T-helper 1 cell treated with Interleukin-12 subunit alpha and Interleukin-12 subunit beta and Interleukin-4 antibody, amounts not matched to agents 30 μg/mL and 1 μg/mL, for 36 hours (primary cell): ENCODE results near the gene C1orf232.
A peak's percentile ranks its signal among the peaks of the same experiment; 100 is the strongest.

ENCODE experiments used
- H3K27ac Mint-ChIP-seq: one replicate; pipeline ENCODE4 v1.8.0; 2021; ENCODE audit warnings: mild to moderate bottlenecking, mixed read lengths
- H3K27me3 Mint-ChIP-seq: one replicate; pipeline ENCODE4 v1.8.0; 2021; ENCODE audit warnings: low read depth, mixed read lengths
- H3K36me3 Mint-ChIP-seq: one replicate; pipeline ENCODE4 v1.8.0; 2021; ENCODE audit warnings: low read depth, mixed read lengths
- H3K4me1 Mint-ChIP-seq: one replicate; pipeline ENCODE4 v1.8.0; 2021; ENCODE audit warnings: low read depth, mixed read lengths
- H3K4me3 Mint-ChIP-seq: one replicate; pipeline ENCODE4 v1.8.0; 2021; ENCODE audit warnings: mild to moderate bottlenecking, moderate library complexity, mixed read lengths
- H3K9me3 Mint-ChIP-seq: one replicate; pipeline ENCODE4 v1.8.0; 2021; ENCODE audit warnings: mixed read lengths

The C1orf232 gene

GRCh38 chr1:26155370-26156284 is 13.1 kb downstream of the C1orf232 start:
- no peaks in the 10 kb centered on the region for H3K9me3 Mint-ChIP-seq
- H3K27ac Mint-ChIP-seq: no peak overlapping the region
- peaks cover 2% of the 10 kb centered on the region for H3K4me1 Mint-ChIP-seq
- H3K27me3 Mint-ChIP-seq: peaks cover 80% of the 10 kb centered on the region
- H3K4me3 Mint-ChIP-seq: no peak overlapping the region
- no peaks in the 10 kb centered on the region for H3K36me3 Mint-ChIP-seq

- Mint-ChIP-seq H3K27me3 (peaks cover 77% of the 10 kb centered on the region), H3K9me3 (no peaks in the 10 kb centered on the region), H3K36me3 (no peaks in the 10 kb centered on the region), H3K4me3 (no peak overlapping the region), H3K4me1 (peaks cover 2% of the 10 kb centered on the region), H3K27ac (no peak overlapping the region)
These were observed 14.0 kb downstream of the C1orf232 start for GRCh38 chr1:26154750-26155149.

GRCh38 chr1:26153966-26154532 is 14.7 kb downstream of the C1orf232 start:
- no peaks in the 10 kb centered on the region for H3K36me3 Mint-ChIP-seq
- H3K4me1 Mint-ChIP-seq: peaks cover 2% of the 10 kb centered on the region
- H3K27ac Mint-ChIP-seq: no peak overlapping the region
- no peak overlapping the region for H3K4me3 Mint-ChIP-seq
- peaks cover 75% of the 10 kb centered on the region for H3K27me3 Mint-ChIP-seq
- no peaks in the 10 kb centered on the region for H3K9me3 Mint-ChIP-seq

GRCh38 chr1:26148887-26149286 is 19.9 kb downstream of the C1orf232 start:
- Mint-ChIP-seq H3K27ac (no peak overlapping the region), H3K4me1 (peaks cover 3% of the 10 kb centered on the region), H3K27me3 (peaks cover 49% of the 10 kb centered on the region), H3K9me3 (no peaks in the 10 kb centered on the region), H3K4me3 (no peak overlapping the region), H3K36me3 (no peaks in the 10 kb centered on the region)

GRCh38 chr1:26145960-26146294 is 22.8 kb downstream of the C1orf232 start:
- Mint-ChIP-seq H3K4me3 (no peak overlapping the region), H3K4me1 (peaks cover 3% of the 10 kb centered on the region), H3K36me3 (no peaks in the 10 kb centered on the region), H3K9me3 (no peaks in the 10 kb centered on the region), H3K27ac (no peak overlapping the region), H3K27me3 (peaks cover 36% of the 10 kb centered on the region)

GRCh38 chr1:26145041-26145959 is 23.5 kb downstream of the C1orf232 start:
- Mint-ChIP-seq H3K27ac (no peak overlapping the region), H3K4me1 (peaks cover 3% of the 10 kb centered on the region), H3K4me3 (peak overlapping the region; percentile 40), H3K9me3 (no peaks in the 10 kb centered on the region), H3K36me3 (no peaks in the 10 kb centered on the region), H3K27me3 (peaks cover 36% of the 10 kb centered on the region)

- Mint-ChIP-seq H3K4me3 (no peak overlapping the region), H3K9me3 (no peaks in the 10 kb centered on the region), H3K27ac (no peak overlapping the region), H3K36me3 (no peaks in the 10 kb centered on the region), H3K4me1 (peaks cover 10% of the 10 kb centered on the region), H3K27me3 (peaks cover 10% of the 10 kb centered on the region)
These were observed 26.6 kb downstream of the C1orf232 start for GRCh38 chr1:26142159-26142558.

GRCh38 chr1:26138974-26139558 is 29.7 kb downstream of the C1orf232 start:
- Mint-ChIP-seq H3K9me3 (no peaks in the 10 kb centered on the region), H3K36me3 (no peaks in the 10 kb centered on the region), H3K4me1 (peaks cover 8% of the 10 kb centered on the region), H3K27me3 (peaks cover 7% of the 10 kb centered on the region), H3K27ac (no peak overlapping the region), H3K4me3 (no peak overlapping the region)

GRCh38 chr1:26134466-26134865 is 34.3 kb downstream of the C1orf232 start:
- Mint-ChIP-seq H3K27ac (no peak overlapping the region), H3K4me3 (no peak overlapping the region), H3K36me3 (no peaks in the 10 kb centered on the region), H3K9me3 (no peaks in the 10 kb centered on the region), H3K27me3 (no peaks in the 10 kb centered on the region), H3K4me1 (peaks cover 5% of the 10 kb centered on the region)

GRCh38 chr1:26132834-26133167 is 36.0 kb downstream of the C1orf232 start:
- peaks cover 10% of the 10 kb centered on the region for H3K4me1 Mint-ChIP-seq
- H3K27me3 Mint-ChIP-seq: peaks cover 3% of the 10 kb centered on the region
- peaks cover 6% of the 10 kb centered on the region for H3K36me3 Mint-ChIP-seq
- no peak overlapping the region for H3K27ac Mint-ChIP-seq
- no peaks in the 10 kb centered on the region for H3K9me3 Mint-ChIP-seq
- no peak overlapping the region for H3K4me3 Mint-ChIP-seq

GRCh38 chr1:26132128-26132833 is 36.5 kb downstream of the C1orf232 start:
- H3K9me3 Mint-ChIP-seq: no peaks in the 10 kb centered on the region
- H3K4me3 Mint-ChIP-seq: no peak overlapping the region
- H3K27me3 Mint-ChIP-seq: peaks cover 3% of the 10 kb centered on the region
- H3K4me1 Mint-ChIP-seq: peaks cover 15% of the 10 kb centered on the region
- H3K27ac Mint-ChIP-seq: no peak overlapping the region
- peaks cover 8% of the 10 kb centered on the region for H3K36me3 Mint-ChIP-seq

GRCh38 chr1:26130695-26131094 is 38.1 kb downstream of the C1orf232 start:
- Mint-ChIP-seq H3K9me3 (no peaks in the 10 kb centered on the region), H3K36me3 (peaks cover 8% of the 10 kb centered on the region), H3K27ac (no peak overlapping the region), H3K4me3 (no peak overlapping the region), H3K4me1 (peaks cover 25% of the 10 kb centered on the region), H3K27me3 (peaks cover 3% of the 10 kb centered on the region)

- peaks cover 3% of the 10 kb centered on the region for H3K27me3 Mint-ChIP-seq
- peaks cover 10% of the 10 kb centered on the region for H3K36me3 Mint-ChIP-seq
- peaks cover 34% of the 10 kb centered on the region for H3K4me1 Mint-ChIP-seq
- no peak overlapping the region for H3K27ac Mint-ChIP-seq
- no peak overlapping the region for H3K4me3 Mint-ChIP-seq
- H3K9me3 Mint-ChIP-seq: no peaks in the 10 kb centered on the region
These were observed 39.0 kb downstream of the C1orf232 start for GRCh38 chr1:26129778-26130177.
